GM21576 (cell line): ENCODE results near the gene TBX10.

Source experiments
- ATAC-seq: cut with Tn5 transposase; IDR thresholded peaks from one replicate; pipeline ENCODE4 v1.9.1; 2021; ENCODE audit warnings: mild to moderate bottlenecking, moderate library complexity; ENCODE audit not compliant: unreplicated experiment

TBX10 gene

DNA sequence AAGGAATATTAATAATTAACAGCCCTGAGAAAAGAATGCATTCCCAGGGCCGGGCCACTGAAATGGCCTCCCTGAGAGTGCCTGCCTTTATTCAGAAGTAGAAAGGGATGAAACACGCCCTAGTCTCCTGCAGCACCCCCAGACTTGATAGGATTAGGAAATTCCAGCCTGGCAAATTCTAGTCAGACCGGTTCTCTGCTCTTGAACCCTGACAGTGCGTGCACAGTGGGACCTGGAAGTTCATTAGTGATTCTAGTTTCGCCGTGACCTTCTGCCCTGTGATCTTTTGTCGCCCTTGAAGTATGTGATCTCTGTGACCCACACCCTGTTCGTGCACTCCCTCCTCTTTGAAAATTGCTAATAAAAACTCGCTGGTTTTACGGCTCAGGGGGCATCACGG, 58.1 kb downstream of the TBX10 start:
- ATAC-seq = no peak
